GM21723 (cell line): ENCODE results near the gene TBRG4.
"Not testable (repeated sequence)": the region's sequence is repeated elsewhere in the genome, so short reads cannot be mapped to it uniquely, and the experiment has no call there.

Experiments used
- ATAC-seq: cut with Tn5 transposase; IDR thresholded peaks from one replicate; pipeline ENCODE4 v1.9.1; 2021; ENCODE audit warnings: mild to moderate bottlenecking, moderate library complexity; ENCODE audit not compliant: unreplicated experiment

Gene TBRG4

DNA sequence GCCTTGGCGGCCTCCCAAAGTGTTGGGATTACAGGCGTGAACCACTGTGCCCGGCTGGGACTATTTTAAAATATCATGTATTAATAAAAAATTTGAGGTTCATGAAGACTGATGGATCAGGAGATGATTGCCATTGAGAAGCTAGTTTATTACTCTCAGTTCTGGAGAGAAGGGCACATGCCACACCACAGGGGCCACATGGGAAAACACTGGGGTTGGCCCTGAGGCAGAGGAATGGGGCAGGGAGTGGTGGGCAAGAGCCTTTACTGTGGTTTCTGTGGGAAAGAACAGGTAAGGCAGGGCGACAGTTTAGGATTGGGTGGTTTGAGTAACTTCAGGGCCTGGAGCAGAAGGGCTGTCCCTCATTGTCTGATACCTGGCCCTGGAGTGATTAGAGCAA is 6.8 kb upstream of the TBRG4 start:
- no peak for ATAC-seq

DNA sequence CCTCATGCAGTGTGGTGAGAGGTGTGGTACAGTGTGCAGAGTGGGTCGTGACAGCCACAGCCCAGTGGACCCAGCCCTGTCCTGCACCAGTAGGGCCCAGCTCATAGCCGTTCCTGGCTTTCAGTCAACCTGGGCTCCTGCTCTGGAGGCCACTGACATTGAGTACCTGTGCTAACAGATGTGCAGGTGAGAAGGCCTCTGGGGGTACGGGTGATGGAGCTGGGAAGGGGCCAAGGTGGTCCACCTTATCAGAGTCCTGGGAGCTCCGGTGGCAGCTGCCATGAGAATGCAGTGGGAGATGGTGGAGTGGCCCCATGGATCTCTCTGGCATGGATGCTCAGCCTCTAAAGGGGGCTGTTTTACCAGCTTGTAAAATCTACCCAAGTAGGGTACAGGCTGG is 6.1 kb upstream of the TBRG4 start:
- no peak for ATAC-seq

DNA sequence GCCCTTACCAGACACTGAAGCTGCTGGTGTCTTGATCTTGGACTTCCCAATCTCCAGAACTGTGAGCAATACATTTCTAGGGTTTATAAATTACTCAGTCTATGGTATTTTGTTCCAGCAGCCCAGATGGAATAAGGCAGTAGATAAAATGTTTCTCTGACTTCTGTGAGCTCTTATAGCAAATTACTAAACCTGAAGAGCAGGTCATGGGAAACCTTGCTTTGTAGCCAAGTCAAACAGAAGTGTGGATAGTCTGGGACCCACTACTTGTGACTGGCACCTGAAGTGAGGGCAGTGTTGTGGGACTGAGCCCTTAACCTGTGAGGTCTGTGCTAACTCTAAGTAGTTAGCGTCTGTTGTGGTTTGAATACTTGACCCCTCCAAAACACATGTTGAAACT is 4.6 kb upstream of the TBRG4 start:
- no peak for ATAC-seq

DNA sequence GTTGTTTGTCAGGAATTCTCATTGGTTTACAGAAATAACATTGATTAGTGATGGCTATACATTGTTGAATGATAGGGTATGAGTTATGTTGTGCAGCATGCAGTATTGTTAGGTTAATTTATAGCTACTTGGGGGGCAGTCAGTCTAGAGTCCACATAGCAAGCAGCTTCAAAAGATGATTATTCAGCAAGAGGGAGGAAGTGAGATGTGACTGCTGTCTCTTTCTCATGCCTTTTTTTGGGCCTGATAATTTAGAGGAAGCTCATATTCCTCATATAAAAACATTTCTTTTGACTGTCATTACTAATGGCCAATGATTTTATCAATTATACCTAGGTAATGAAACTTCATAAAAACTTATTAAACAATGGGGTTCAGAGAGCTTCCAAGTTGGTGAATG is 3.4 kb upstream of the TBRG4 start:
- no peak for ATAC-seq

DNA sequence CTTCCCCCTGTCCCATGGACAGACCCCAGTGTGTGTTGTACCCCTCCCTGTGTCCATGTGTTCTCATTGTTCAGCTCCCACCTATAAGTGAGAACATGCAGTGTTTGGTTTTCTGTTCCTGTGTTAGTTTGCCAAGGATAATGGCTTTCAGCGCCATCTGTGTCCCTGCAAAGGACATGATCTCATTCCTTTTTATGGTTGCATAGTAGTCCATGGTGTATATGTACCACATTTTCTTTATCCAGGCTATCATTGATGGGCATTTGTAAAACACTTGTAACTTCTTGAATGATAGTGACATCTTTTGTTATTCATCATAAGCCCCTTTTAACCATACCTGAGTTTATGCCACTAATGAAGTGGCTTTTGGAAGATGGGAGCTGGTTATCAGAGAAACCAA is 2.8 kb upstream of the TBRG4 start:
- not testable (repeated sequence) for ATAC-seq

DNA sequence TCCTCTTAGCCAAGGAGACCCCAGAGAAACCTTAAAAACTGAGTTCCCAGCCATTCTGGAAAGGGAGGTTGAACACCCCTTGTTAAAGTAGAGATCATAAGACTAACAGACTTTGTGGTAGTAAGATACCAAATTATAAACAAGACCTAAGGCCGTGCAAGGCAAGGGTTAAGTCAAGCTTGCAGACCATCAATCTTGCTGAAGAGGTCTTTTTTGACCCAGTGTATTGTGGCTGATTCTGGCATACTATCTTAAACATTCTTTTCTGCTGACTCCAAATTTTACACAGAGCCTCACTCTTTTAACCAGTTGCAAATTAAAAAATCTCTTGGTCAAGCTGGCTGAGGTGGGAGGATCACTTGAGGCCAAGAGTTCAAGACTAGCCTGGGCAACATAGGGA is 1.2 kb upstream of the TBRG4 start:
- no peak for ATAC-seq

DNA sequence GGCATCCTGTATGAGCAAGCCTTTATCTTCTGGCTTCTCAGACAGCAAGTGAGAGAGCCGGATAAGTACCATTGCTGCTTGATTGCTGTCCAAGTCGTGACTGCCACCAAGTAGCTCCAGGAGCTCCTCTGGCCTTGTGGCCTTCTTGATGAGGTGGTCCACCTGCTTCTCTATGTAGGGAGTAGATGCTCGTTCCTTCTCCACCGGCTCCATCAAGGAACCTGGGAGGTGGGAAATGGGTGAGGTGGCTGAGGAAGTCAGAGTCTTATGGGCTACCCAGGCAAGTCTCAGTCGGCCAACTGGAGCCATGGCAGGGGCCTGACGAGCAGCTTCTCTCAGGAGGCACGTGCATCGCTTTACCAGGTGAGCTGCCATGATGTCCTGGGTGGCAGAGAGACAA is 2.6 kb downstream of the TBRG4 start:
- ATAC-seq, result no peak

DNA sequence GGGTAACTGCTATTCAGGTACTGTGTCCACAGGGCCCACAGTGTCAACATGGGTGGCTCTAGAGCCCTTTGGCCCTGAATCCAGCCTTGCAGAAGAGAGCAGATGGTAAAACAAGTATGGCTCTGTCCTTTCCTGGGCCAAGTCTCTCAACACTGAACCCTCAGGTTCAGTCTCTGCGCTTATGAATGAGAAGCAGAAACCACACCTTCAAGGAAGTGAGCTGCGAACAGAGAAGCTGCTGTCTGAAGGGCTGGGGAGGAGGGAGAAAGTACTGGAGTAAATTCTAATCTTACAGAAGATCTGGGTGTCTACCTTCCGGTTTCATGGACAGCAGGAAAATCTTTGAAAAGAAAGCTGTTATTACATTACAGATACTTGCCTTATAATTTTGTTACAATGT is 4.1 kb downstream of the TBRG4 start:
- no peak for ATAC-seq

DNA sequence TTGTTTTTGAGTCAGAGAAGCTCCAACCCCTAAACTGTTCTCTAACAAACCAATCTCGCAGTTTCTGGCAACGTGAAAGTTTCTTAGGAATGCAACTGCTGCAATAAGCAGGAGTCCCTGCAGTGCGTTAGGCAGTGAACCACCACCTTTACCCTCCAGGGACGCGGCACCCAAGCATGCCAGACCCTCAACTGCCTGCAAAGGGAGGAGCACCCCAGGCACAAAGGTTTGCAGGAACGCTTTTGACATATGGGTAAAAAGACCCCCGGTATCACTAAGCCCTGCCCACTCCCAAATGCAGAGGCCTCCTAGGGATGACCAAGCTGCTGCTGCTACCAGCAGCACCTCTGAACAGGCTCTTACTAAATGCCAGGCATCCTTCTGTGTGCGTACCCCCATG is 4.7 kb downstream of the TBRG4 start:
- no peak for ATAC-seq

DNA sequence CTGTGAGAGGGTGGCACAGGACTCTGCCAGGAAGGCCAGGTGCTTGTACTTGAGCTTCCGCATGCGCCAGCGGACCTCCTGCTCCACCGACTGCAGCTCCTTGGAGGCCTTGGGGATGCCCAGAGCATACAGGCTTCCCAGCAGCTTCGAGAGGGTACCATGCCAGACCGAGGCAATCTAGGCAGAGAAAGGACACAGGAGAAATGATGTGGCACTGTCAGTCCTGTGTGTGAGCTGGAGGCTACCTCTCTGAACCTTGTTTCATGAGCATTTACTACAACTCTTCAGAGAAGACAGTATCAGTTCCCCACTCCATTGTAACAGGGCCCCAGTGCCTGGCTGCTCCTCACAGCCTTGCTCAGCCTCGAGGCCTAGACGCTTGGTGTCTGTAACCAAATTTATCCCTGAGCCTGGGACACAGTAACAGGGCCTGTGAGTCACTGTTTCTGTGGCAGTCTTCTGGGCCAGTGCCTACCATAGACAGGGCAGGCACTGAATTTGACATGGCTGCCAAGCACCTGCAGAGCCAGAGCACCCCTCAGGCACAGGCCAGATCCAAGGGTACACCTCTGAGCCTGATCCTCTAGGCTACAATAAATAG is 5.8 kb downstream of the TBRG4 start:
- no peak for ATAC-seq

DNA sequence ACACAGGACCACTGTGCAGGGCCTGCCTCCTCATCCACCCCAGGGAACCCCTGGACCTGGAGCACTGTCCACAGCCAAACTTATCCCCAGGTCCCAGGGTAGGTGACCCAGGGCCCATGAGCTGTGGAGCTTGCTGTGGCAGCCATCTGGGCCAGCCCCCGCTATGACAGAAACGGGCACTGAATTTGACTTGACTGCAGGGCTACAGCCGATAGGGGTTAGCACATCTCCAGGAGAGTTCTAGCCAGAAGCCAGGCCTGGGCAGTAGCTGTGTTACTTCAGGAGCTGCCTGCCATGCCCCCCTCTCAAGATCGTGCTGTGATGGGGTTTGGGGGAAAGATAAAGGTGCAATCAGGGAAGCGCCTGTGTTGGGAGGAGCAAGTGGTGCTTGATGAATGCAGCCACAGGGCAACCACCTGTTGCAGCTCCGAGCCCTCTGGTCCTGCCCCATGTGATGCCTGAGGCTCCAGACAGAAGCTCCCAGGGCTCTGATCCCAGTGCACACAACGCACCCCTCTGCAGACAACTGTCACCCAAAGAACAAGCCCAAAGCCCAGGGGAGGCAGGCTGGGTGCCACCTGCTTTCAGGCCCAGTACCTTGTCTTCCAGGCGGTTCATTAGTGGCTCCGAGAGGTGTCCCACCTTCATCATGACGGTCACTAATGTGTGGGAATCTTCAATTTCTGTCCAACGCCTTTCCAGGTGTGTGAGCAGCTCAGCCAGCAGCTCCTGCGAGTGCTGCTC is 6.5 kb downstream of the TBRG4 start:
- no peak for ATAC-seq

DNA sequence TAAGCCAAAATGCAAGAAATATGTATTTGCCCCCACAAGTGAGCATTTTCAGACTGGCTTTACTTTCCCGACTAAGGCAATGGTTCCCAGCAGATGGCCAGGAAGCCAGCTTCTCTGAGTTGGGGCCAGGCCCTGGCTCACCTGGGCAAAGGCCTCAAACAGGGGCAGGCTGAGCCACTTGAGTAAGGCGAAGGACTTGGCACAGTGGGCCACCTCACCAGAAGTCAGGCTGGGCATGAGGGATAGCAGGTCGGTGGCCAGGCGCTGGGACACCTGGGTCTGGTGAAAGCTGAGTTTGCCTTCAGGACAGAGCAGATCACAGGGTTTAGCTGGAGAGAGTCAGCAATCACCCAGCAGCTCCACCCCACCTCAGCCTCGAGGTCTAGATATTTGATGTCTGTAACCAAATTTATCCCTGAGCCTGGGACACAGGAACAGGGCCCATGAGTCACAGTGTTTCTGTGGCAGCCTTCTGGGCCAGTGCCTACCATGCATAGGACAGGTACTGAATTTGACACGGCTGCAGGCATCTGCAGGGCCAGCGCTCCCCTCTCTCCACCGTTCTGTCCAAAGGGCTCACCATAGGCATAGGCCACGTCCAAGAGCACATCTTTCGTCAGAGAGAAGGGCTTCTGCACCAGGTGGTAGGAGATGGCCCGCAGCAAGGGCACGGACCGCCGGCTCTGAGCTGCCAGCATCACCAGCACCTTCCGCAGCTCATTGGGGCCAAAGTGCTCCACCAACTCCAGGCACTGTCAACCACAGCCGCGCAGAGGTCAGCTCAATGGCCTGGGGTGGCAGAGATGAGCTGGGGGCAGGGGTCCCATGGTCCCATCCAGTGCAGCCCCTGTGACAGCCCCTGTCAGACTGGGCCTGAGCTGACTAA is 7.3 kb downstream of the TBRG4 start:
- ATAC-seq, result no peak

DNA sequence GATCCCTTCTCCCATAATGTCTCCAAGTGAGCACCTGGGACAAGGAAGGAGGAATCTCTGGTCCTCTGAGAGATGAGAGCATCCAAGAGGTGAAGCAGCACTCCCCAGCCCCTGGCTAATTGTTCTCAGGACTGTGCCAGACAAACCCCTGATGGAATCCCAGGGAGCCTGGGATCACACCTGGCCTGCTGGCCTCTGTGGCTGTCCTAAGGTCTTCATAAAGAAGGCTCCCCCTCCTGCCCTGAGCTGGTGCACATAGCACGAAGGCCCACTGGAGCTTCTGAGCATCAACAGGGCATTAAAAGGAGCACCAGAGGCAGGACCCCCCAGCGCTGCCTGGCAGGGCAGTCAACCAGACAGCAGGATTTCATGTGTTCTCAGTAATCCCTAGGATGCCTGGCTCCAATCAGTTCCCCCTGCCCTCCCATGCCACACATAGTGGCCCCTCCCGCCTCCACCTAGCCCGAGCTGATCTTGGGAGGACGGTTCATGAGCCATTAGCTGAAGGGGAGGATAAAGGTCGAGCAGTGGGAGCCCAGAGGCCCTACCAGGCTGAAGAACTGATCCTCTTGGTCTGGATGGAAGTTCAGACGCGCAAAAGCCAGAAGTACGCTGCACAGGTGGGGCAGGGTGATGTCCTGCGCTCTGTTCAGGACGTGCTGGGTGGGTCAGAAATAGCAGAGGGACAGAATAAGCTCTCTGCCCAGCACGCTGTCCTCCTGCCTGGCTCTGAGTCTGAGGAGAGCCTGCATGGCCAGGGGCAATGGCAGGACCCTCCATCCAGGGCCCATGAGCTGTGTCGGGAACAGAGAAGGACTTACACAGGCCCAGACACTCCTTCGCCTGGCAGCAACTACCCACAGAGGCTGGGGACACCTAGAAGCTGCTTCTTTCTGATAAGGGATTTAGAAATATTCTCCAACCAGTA is 8.4 kb downstream of the TBRG4 start:
- ATAC-seq, result no peak

DNA sequence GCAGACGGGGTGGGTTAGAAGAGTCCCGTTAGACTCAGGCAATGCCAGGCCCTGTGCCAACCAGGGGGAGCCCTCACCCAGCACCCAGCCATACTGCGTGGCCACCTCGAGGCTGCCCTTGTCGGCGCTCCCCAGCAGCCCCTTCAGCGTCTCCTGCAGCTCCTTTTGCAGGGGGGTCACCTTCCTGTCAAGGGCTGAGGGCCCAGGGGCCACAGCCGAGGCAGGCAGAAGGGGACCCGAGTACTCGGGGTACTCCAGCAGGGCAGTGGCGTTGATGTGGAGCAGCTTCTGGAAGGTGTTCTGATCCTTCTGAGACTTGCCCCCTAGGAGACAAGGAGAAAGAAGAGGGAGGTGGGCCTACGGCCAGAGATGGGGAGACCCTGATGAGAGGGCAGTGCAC is 9.7 kb downstream of the TBRG4 start:
- no peak for ATAC-seq

DNA sequence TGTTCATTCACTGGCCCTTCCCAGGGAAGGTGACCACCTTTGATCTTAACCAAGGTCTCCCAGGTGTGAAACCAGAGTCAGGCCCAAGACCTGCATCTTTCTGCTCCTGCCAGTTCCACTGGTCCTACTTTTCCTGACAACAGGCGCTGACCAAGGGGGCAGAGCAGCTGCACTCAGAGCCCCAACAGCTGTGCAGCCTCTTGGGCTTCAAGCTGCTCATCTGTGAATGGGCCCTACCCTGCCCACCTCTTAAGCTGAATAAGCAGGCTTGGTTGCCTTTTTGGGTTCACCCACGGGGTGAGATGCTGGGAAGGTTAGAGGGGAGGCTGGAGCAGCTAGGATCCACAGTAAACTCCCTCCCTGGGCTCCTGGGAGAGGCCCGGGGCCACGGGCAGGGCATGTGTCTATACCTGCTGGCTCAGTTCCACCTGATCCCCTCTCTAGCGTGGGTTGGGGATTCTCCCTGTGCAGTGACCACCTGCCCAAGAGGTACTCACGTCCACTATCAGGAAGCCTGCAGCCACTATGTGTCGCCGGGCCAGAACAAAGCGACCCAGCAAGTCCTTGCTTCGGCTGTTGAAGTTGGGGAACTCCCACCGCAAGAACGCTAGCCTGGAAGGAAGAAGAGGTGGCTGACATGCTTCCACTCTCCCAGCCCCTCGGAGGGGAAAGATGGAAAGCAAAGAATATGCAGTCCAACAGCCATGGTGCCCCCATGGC is 10.6 kb downstream of the TBRG4 start:
- ATAC-seq, result no peak

DNA sequence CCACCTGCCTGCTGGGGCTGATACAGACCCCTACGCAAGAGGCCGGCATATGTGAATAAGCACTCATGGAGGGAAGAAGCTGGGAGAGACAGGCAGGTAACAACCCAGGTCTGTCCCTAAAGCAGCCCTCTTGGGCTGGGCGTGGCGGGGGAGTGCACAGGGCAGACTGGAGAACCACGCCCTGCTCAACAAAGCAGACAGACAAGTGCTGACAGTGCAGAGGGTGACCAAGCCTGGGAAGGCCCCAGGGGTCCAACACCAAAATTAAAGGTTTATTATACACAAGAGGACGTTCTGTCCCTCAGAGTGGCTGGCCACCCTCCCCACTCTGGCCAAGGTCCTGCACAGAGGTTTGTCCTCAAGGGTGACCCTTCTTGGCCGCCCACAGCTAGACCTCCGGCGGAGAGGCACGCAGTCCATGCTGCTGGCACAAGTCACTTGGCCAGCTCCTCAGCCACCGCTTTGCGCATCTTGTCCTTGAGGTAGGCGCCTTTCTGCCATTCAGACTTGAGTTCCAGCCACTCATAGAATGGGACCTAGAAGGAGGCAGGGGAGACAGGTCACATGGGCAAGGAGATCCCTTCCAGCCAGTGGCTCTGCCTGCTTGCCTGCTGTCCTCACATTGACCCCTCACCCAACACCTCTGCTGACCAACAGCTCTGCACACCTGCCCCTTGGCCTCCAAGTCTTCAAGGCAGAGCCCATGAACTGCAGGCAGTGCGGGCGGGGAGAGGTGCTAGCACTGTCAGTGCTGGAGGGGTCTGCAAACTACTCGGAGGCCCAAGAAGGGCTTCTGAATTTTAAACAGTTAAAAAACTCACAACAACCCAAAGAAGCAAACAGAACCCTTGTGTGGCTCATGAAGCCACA is 11.4 kb downstream of the TBRG4 start:
- ATAC-seq, result no peak

DNA sequence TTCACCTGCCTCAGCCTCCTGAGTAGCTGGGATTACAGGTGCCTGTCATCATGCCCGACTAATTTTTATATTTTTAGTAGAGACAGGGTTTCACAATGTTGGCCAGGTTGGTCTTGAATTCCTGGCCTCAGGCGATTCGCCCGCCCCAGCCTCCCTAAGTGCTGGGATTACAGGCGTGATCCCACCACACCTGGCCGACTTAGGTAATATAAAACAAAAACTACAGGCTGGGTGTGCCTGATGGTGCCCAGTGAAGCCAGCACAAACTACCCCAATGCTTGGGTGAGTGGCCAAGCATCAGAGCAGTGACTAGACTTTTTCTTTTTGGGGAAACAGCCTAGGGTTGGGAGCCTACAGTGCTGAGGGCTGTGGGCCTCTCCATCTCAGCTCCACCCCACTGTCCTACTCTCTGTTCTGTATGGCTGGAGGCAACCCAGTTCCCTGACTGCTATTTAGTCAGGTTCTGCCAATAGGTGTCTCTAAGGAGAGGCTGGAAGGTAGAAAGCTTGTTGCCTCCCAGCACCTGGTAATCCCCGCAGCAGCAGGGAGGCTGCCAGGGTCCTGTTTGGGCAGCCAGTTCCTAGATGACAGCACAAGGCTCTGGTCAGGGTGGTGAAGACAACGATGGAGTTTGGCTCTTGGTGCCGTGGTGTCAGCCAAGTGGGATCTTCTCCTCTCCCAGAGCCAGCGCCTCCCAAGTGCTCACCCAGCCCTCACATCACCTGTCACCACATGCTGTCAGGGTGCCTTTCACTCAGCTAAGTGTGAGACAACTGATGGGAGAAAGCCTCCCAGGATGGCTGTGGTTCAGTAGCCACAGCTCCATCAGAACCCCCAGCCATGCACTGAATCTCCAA is 12.3 kb downstream of the TBRG4 start:
- no peak for ATAC-seq

DNA sequence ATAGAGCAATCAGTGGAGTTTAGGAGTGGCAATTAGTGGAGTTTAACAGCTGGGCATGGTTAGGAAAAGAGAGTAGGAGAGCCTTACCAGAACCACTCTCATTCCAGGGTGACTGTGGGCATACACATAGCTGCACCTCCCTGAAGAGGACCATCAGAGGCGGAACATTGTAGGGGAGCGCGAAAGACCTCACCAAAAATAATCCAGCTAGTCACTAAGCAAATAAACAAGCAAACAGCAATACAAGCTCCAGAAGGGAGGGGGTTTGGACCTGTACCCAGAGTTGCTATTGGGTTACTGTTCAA is 18.6 kb downstream of the TBRG4 start:
- ATAC-seq, result no peak
